ENCODE measurements around the gene ST8SIA5. TPM values are rescaled to one million over a fixed set of nuclear protein-coding genes. Genes with fewer than 3 reads are reported as not detected.

Gene ST8SIA5
- polyA plus RNA-seq, 3 donors: not detected

GRCh38 chr18:46761059-46761769 lies 4.4 kb upstream of the ST8SIA5 start:
- Histone ChIP-seq H4K20me1 (ENCODE audit: insufficient read depth, low read length) (no peaks in the 10 kb centered on the region), H3K27ac (ENCODE audit: low read depth in 1 of 2, low read length in 2 of 2) (no peak overlapping the region), H3K4me3 (replicated peaks in 1 of 3; ENCODE audit: low read depth in 2 of 3, low read length in 3 of 3) (no peak overlapping the region), H3K36me3 (replicated peaks in 1 of 2; ENCODE audit: control insufficient read depth in 1 of 2, insufficient read depth in 2 of 2, low read length in 2 of 2) (no peaks in the 10 kb centered on the region), H3K9ac (ENCODE audit: insufficient read depth, low read length, poor library complexity, severe bottlenecking) (no peak overlapping the region), H3K79me2 (ENCODE audit: insufficient read depth, low read length) (no peaks in the 10 kb centered on the region), H3K9me3 (replicated peaks in 1 of 2; ENCODE audit: control insufficient read depth in 1 of 2, insufficient read depth in 1 of 2, low read length in 2 of 2) (no peaks in the 10 kb centered on the region), H3K4me1 (ENCODE audit: control insufficient read depth in 1 of 2, insufficient read depth in 2 of 2, low read length in 2 of 2) (peaks cover 8 to 19% of the 10 kb centered on the region in 2 donors), H3K27me3 (ENCODE audit: control insufficient read depth in 2 of 2, insufficient read depth in 2 of 2, low read length in 2 of 2) (peaks cover 55 to 61% of the 10 kb centered on the region in 2 donors), H3K4me2 (replicated peaks; ENCODE audit: extremely low read depth, low read length, poor library complexity, severe bottlenecking) (no peak overlapping the region), H2AFZ (ENCODE audit: insufficient read depth, low read depth, low read length, poor library complexity, severe bottlenecking) (no peak overlapping the region)
- DNase-seq: no peak
- no CpG with 5 or more reads among the region's 2 CpGs for WGBS (ENCODE audit: insufficient coverage)
- intact Hi-C loops (cut with micrococcal nuclease): no loop called here
- Mint-ChIP-seq H3K9me3 (peaks cover 0 to 13% (median 9%) of the 10 kb centered on the region in 7 donors), H3K27ac (no peak overlapping the region), H3K4me3 (no peak overlapping the region), H3K4me1 (peaks cover 14% of the 10 kb centered on the region), H3K36me3 (peaks cover 0 to 2% of the 10 kb centered on the region in 2 donors), H3K27me3 (ENCODE audit: low read depth in 3 of 3) (peaks cover 41 to 67% (median 41%) of the 10 kb centered on the region in 3 donors)
- TF ChIP-seq, protein P1, sequence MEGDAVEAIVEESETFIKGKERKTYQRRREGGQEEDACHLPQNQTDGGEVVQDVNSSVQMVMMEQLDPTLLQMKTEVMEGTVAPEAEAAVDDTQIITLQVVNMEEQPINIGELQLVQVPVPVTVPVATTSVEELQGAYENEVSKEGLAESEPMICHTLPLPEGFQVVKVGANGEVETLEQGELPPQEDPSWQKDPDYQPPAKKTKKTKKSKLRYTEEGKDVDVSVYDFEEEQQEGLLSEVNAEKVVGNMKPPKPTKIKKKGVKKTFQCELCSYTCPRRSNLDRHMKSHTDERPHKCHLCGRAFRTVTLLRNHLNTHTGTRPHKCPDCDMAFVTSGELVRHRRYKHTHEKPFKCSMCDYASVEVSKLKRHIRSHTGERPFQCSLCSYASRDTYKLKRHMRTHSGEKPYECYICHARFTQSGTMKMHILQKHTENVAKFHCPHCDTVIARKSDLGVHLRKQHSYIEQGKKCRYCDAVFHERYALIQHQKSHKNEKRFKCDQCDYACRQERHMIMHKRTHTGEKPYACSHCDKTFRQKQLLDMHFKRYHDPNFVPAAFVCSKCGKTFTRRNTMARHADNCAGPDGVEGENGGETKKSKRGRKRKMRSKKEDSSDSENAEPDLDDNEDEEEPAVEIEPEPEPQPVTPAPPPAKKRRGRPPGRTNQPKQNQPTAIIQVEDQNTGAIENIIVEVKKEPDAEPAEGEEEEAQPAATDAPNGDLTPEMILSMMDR (IDR thresholded peaks at IDR 0.05): no peak

- no peaks in the 10 kb centered on the region for H3K79me2 ChIP-seq (ENCODE audit: insufficient read depth, low read length)
- H3K4me1 ChIP-seq (ENCODE audit: control insufficient read depth in 1 of 2, insufficient read depth in 2 of 2, low read length in 2 of 2): peaks cover 13 to 33% of the 10 kb centered on the region in 2 donors
- WGBS (ENCODE audit: insufficient coverage): 57% methylated on average over 4 of the region's 6 CpGs
- no peak overlapping the region for H3K9ac ChIP-seq (ENCODE audit: insufficient read depth, low read length, poor library complexity, severe bottlenecking)
- Mint-ChIP-seq H3K4me3 (peak overlapping the region in 1 of 2 donors; percentile 42), H3K4me1 (peaks cover 25% of the 10 kb centered on the region), H3K27ac (no peak overlapping the region), H3K27me3 (ENCODE audit: low read depth in 3 of 3) (peaks cover 49 to 72% (median 52%) of the 10 kb centered on the region in 3 donors), H3K36me3 (peaks cover 0 to 2% of the 10 kb centered on the region in 2 donors), H3K9me3 (peaks cover 0 to 21% (median 9%) of the 10 kb centered on the region in 7 donors)
- H3K9me3 ChIP-seq (replicated peaks in 1 of 2; ENCODE audit: control insufficient read depth in 1 of 2, insufficient read depth in 1 of 2, low read length in 2 of 2): no peaks in the 10 kb centered on the region
- no peak overlapping the region for H3K4me3 ChIP-seq (replicated peaks in 1 of 3; ENCODE audit: low read depth in 2 of 3, low read length in 3 of 3)
- H3K4me2 ChIP-seq (replicated peaks; ENCODE audit: extremely low read depth, low read length, poor library complexity, severe bottlenecking): no peak overlapping the region
- intact Hi-C loops (cut with micrococcal nuclease): no loop called here
- H3K36me3 ChIP-seq (replicated peaks in 1 of 2; ENCODE audit: control insufficient read depth in 1 of 2, insufficient read depth in 2 of 2, low read length in 2 of 2): no peaks in the 10 kb centered on the region
- H4K20me1 ChIP-seq (ENCODE audit: insufficient read depth, low read length): no peaks in the 10 kb centered on the region
- DNase-seq: no peak
- H3K27ac ChIP-seq (ENCODE audit: low read depth in 1 of 2, low read length in 2 of 2): no peak overlapping the region
- H3K27me3 ChIP-seq (ENCODE audit: control insufficient read depth in 2 of 2, insufficient read depth in 2 of 2, low read length in 2 of 2): peaks cover 63 to 71% of the 10 kb centered on the region in 2 donors
- TF ChIP-seq, protein P1 (IDR thresholded peaks at IDR 0.05): no peak
- no peak overlapping the region for H2AFZ ChIP-seq (ENCODE audit: insufficient read depth, low read depth, low read length, poor library complexity, severe bottlenecking)
These were observed 3.0 kb upstream of the ST8SIA5 start for GRCh38 chr18:46759890-46760289.

All from CD14-positive monocyte (primary cell).